Mesendoderm (in vitro differentiated cells): ENCODE measurements around the gene TMEM117. TPM values are rescaled to one million over a fixed set of nuclear protein-coding genes. Genes with fewer than 3 reads are reported as not detected.
A peak's percentile ranks its signal among the peaks of the same experiment; 100 is the strongest.

Experiments used
- DNase-seq: peaks from one replicate; pipeline ENCODE4 v3.0.0; 2013
- H2AK5ac ChIP-seq: 2 replicates; pipeline ENCODE4 v1.6.1; 2013; ENCODE audit warnings: low read length, inconsistent platforms
- H2BK120ac ChIP-seq: 2 replicates; pipeline ENCODE4 v1.6.1; 2013; ENCODE audit warnings: low read depth, mild to moderate bottlenecking, low read length, moderate library complexity, mixed read lengths
- H2BK15ac ChIP-seq: replicated peaks from 2 replicates; pipeline ENCODE4 v1.6.1; 2013; ENCODE audit warnings: low read depth, mild to moderate bottlenecking, moderate library complexity
- H2BK5ac ChIP-seq: 2 replicates; pipeline ENCODE4 v1.6.1; 2013; ENCODE audit warnings: low read length, inconsistent platforms
- H3K18ac ChIP-seq: 2 replicates; pipeline ENCODE4 v1.6.1; 2013; ENCODE audit warnings: mild to moderate bottlenecking, low read length, mixed read lengths
- H3K23ac ChIP-seq: one replicate; pipeline ENCODE4 v1.6.1; 2013; ENCODE audit warnings: low read length
- H3K27ac ChIP-seq: 2 replicates; pipeline ENCODE4 v1.5.1; 2013; ENCODE audit warnings: low read depth, mild to moderate bottlenecking, inconsistent platforms, low read length, moderate library complexity
- H3K27me3 ChIP-seq: 2 replicates; pipeline ENCODE4 v1.6.1; 2013; ENCODE audit warnings: low read length, control low read depth, mild to moderate bottlenecking, inconsistent platforms; ENCODE audit not compliant: insufficient read depth, poor library complexity
- H3K36me3 ChIP-seq: 2 replicates; pipeline ENCODE4 v1.6.1; 2013; ENCODE audit warnings: low read length, inconsistent platforms; ENCODE audit not compliant: control insufficient read depth, insufficient read depth
- H3K4ac ChIP-seq: one replicate; pipeline ENCODE4 v1.6.1; 2013; ENCODE audit warnings: low read depth, mild to moderate bottlenecking, low read length, moderate library complexity
- H3K4me1 ChIP-seq: 2 replicates; pipeline ENCODE4 v1.6.1; 2013; ENCODE audit warnings: low read depth, low read length, inconsistent platforms; ENCODE audit not compliant: control insufficient read depth
- H3K4me2 ChIP-seq: 2 replicates; pipeline ENCODE4 v1.6.1; 2013; ENCODE audit warnings: low read length
- H3K4me3 ChIP-seq: 2 replicates; pipeline ENCODE4 v1.5.1; 2013; ENCODE audit warnings: mild to moderate bottlenecking, low read length
- H3K56ac ChIP-seq: one replicate; pipeline ENCODE4 v1.6.1; 2013; ENCODE audit warnings: low read length
- H3K79me1 ChIP-seq: 2 replicates; pipeline ENCODE4 v1.6.1; 2013; ENCODE audit warnings: low read length, inconsistent platforms
- H3K79me2 ChIP-seq: 2 replicates; pipeline ENCODE4 v1.6.1; 2013; ENCODE audit warnings: mild to moderate bottlenecking, low read length; ENCODE audit not compliant: control insufficient read depth, insufficient read depth
- H3K9ac ChIP-seq: 2 replicates; pipeline ENCODE4 v1.6.1; 2013; ENCODE audit warnings: low read length, inconsistent platforms
- H4K5ac ChIP-seq: one replicate; pipeline ENCODE4 v1.6.1; 2013; ENCODE audit warnings: low read length
- H4K8ac ChIP-seq: one replicate; pipeline ENCODE4 v1.6.1; 2013; ENCODE audit warnings: low read depth, mild to moderate bottlenecking, control low read depth, low read length, moderate library complexity
- WGBS: extraction: QIAGEN DNeasy Blood & Tissue Kit; methylation state at CpG from one replicate; pipeline ENCODE4 v1.1.7; 2013; ENCODE audit warnings: low lambda C conversion rate, missing lambda C conversion rate; ENCODE audit not compliant: insufficient coverage; ENCODE audit errors: extremely low coverage; 5-methylcytosine and 5-hydroxymethylcytosine counted together
- polyA plus RNA-seq, 2 experiments: library from polyadenylated mRNA; stranded (reverse); fragments of 200-250 nt; gene quantifications; one replicate each; pipeline ENCODE4 v1.2.3, GENCODE V29; 2013

TMEM117 gene
- polyA plus RNA-seq (2013, experiment 1 of 2) = 0.58 TPM
- polyA plus RNA-seq (2013, experiment 2 of 2) = 0.53 TPM

GRCh38 chr12:43835656-43836474, at the start of gene TMEM117:
TMEM117 (plus strand) TSS chr12:43836081.
- no peak within 1 kb of the TSS for H2BK15ac ChIP-seq
- no peaks in the 10 kb centered on the region for H3K27me3 ChIP-seq
- no peak within 1 kb of the TSS for H3K27ac ChIP-seq
- H4K5ac ChIP-seq = no peak within 1 kb of the TSS
- no CpG with 5 or more reads among the region's 103 CpGs for WGBS
- H3K4me1 ChIP-seq = no peaks in the 10 kb centered on the region
- H3K79me1 ChIP-seq = no peaks in the 10 kb centered on the region
- H3K79me2 ChIP-seq = no peaks in the 10 kb centered on the region
- peak within 1 kb of the TSS; percentile 75 for H3K4me2 ChIP-seq
- H2BK120ac ChIP-seq = no peak within 1 kb of the TSS
- H3K56ac ChIP-seq = peak within 1 kb of the TSS; percentile 86
- no peak within 1 kb of the TSS for H3K23ac ChIP-seq
- H4K8ac ChIP-seq = no peak within 1 kb of the TSS
- peak within 1 kb of the TSS; percentile 25 for H3K4me3 ChIP-seq
- no peaks in the 10 kb centered on the region for H3K36me3 ChIP-seq
- no peak within 1 kb of the TSS for H2BK5ac ChIP-seq
- peak; percentile 74 for DNase-seq
- no peak within 1 kb of the TSS for H3K4ac ChIP-seq
- H3K18ac ChIP-seq = peak within 1 kb of the TSS; percentile 91
- H3K9ac ChIP-seq = peak within 1 kb of the TSS; percentile 64
- H2AK5ac ChIP-seq = no peak within 1 kb of the TSS

GRCh38 chr12:43786899-43787693, 48.8 kb upstream of the TMEM117 start:
- no peak overlapping the region for H4K8ac ChIP-seq
- no peak overlapping the region for H3K27ac ChIP-seq
- no peak overlapping the region for H2BK5ac ChIP-seq
- no peak overlapping the region for H3K18ac ChIP-seq
- no peak overlapping the region for H3K23ac ChIP-seq
- H3K4me3 ChIP-seq = no peak overlapping the region
- no peak overlapping the region for H2AK5ac ChIP-seq
- H3K27me3 ChIP-seq = no peaks in the 10 kb centered on the region
- no peak overlapping the region for H4K5ac ChIP-seq
- no peaks in the 10 kb centered on the region for H3K36me3 ChIP-seq
- no peak for DNase-seq
- H2BK120ac ChIP-seq = no peak overlapping the region
- H3K56ac ChIP-seq = no peak overlapping the region
- no peaks in the 10 kb centered on the region for H3K79me1 ChIP-seq
- H3K79me2 ChIP-seq = no peaks in the 10 kb centered on the region
- H3K4ac ChIP-seq = no peak overlapping the region
- H3K9ac ChIP-seq = no peak overlapping the region
- H3K4me2 ChIP-seq = no peak overlapping the region
- no peaks in the 10 kb centered on the region for H3K4me1 ChIP-seq
- no peak overlapping the region for H2BK15ac ChIP-seq

GRCh38 chr12:43789941-43790340, 45.9 kb upstream of the TMEM117 start:
- no peaks in the 10 kb centered on the region for H3K79me1 ChIP-seq

DNA sequence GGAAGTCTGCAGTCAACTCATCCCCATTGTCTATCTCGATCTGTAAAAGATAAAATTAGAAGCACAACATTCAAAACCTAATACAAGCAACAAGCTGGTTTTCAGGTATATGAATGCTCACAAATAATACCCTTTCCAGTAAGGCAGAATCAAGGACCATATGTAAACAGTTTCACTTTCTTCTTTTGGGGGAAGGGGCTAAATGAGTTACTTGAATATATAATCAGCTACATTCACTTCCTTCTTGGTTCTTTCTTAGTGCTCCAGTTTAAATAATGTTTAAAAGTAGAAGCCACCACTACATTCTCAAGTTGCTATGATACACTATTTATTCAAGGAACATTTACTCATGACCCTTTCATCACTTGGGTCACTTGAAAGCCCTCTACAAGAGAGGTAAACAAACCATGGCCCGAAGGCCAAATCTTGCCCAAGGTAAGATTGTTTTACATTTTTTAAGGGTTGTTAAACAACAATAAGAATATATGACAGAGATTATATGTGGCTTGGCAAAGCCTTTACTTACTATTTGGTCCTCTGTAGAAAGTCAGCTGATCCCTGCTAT, 40.1 kb upstream of the TMEM117 start:
- Histone ChIP-seq H3K79me1 (no peaks in the 10 kb centered on the region), H4K8ac (no peak overlapping the region), H3K79me2 (no peaks in the 10 kb centered on the region), H2AK5ac (no peak overlapping the region), H3K23ac (no peak overlapping the region), H3K36me3 (peaks cover 1% of the 10 kb centered on the region), H3K9ac (no peak overlapping the region), H3K4me2 (no peak overlapping the region), H2BK15ac (no peak overlapping the region), H3K56ac (no peak overlapping the region), H3K27me3 (no peaks in the 10 kb centered on the region), H3K4ac (no peak overlapping the region), H3K4me3 (no peak overlapping the region), H2BK5ac (no peak overlapping the region), H2BK120ac (no peak overlapping the region), H3K4me1 (no peaks in the 10 kb centered on the region), H3K27ac (no peak overlapping the region), H4K5ac (no peak overlapping the region), H3K18ac (no peak overlapping the region)
- no CpG with 5 or more reads among the region's 2 CpGs for WGBS
- DNase-seq = no peak

More at GRCh38 chr12:43789941-43790340, 45.9 kb upstream of the TMEM117 start:
- no peaks in the 10 kb centered on the region for H3K4me1 ChIP-seq
- H3K56ac ChIP-seq = no peak overlapping the region
- H2BK120ac ChIP-seq = no peak overlapping the region
- H2AK5ac ChIP-seq = no peak overlapping the region
- H3K27ac ChIP-seq = no peak overlapping the region
- no peak overlapping the region for H2BK5ac ChIP-seq
- no peaks in the 10 kb centered on the region for H3K79me2 ChIP-seq
- H3K4ac ChIP-seq = no peak overlapping the region
- H3K23ac ChIP-seq = no peak overlapping the region
- no peaks in the 10 kb centered on the region for H3K27me3 ChIP-seq
- no peak overlapping the region for H3K18ac ChIP-seq
- no peak overlapping the region for H3K4me2 ChIP-seq
- no peaks in the 10 kb centered on the region for H3K36me3 ChIP-seq
- peak; percentile 60 for DNase-seq
- H2BK15ac ChIP-seq = no peak overlapping the region
- H3K4me3 ChIP-seq = no peak overlapping the region
- H4K8ac ChIP-seq = no peak overlapping the region
- no peak overlapping the region for H3K9ac ChIP-seq
- no peak overlapping the region for H4K5ac ChIP-seq

DNA sequence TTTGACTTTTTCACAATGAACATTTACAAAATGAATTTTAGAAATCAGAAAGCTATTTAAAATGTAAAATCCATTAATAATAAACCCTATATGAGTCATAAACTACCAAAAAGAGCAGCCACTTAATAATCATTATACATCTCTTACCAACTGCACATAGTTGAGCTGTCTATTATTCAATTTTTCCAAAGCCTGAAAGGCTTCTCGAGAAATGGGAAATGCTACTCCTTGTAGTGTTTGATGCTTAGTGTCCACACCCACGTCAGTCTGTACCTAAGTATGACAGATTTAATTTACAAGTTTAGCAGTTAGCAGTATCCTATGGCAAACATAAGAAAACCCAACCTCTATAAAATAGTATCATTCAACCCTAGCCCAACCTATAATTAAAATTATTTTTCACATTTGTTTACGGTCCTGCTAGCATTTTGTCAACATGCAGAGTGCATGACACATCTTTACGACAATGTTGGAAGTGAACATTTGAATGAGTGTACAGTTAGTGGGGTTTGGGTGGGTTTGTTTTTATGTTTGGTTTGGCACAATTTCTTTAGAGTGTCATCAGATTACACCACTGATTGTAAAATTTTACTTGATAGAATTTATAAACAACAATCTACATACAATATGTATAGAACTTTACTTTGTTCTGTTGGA, 38.2 kb upstream of the TMEM117 start:
- H3K79me1 ChIP-seq = no peaks in the 10 kb centered on the region
- no peak overlapping the region for H3K4me3 ChIP-seq
- no peak overlapping the region for H3K18ac ChIP-seq
- H3K23ac ChIP-seq = no peak overlapping the region
- no peak overlapping the region for H3K56ac ChIP-seq
- no peak overlapping the region for H4K5ac ChIP-seq
- H2BK5ac ChIP-seq = no peak overlapping the region
- H2AK5ac ChIP-seq = no peak overlapping the region
- peaks cover 1% of the 10 kb centered on the region for H3K36me3 ChIP-seq
- H3K4me2 ChIP-seq = no peak overlapping the region
- H3K27me3 ChIP-seq = no peaks in the 10 kb centered on the region
- H3K27ac ChIP-seq = no peak overlapping the region
- no peaks in the 10 kb centered on the region for H3K79me2 ChIP-seq
- H3K9ac ChIP-seq = no peak overlapping the region
- no peak for DNase-seq
- H4K8ac ChIP-seq = no peak overlapping the region
- H2BK120ac ChIP-seq = no peak overlapping the region
- H3K4me1 ChIP-seq = no peaks in the 10 kb centered on the region
- WGBS = 100% methylated on average over 1 of the region's 4 CpGs
- H3K4ac ChIP-seq = no peak overlapping the region
- no peak overlapping the region for H2BK15ac ChIP-seq
